ENCODE results near the gene RPS26.
"Not testable (repeated sequence)": the region's sequence is repeated elsewhere in the genome, so short reads cannot be mapped to it uniquely, and the experiment has no call there.

RPS26 gene

GRCh38 chr12:55997535-55997859 lies 44.2 kb upstream of the RPS26 start:
- H3K4me3 Mint-ChIP-seq = peak overlapping the region; percentile 93 to 99 (median 98)
- H3K9me3 Mint-ChIP-seq = no peaks in the 10 kb centered on the region
- no peaks in the 10 kb centered on the region for H3K27me3 Mint-ChIP-seq (ENCODE audit: low read depth)
- H3K27ac Mint-ChIP-seq = peak overlapping the region; percentile 81 to 98 (median 96)
- peaks cover 4% of the 10 kb centered on the region for H3K4me1 Mint-ChIP-seq
- peaks cover 37% of the 10 kb centered on the region for H3K36me3 Mint-ChIP-seq (ENCODE audit: low read depth)
- TF ChIP-seq, protein P1, sequence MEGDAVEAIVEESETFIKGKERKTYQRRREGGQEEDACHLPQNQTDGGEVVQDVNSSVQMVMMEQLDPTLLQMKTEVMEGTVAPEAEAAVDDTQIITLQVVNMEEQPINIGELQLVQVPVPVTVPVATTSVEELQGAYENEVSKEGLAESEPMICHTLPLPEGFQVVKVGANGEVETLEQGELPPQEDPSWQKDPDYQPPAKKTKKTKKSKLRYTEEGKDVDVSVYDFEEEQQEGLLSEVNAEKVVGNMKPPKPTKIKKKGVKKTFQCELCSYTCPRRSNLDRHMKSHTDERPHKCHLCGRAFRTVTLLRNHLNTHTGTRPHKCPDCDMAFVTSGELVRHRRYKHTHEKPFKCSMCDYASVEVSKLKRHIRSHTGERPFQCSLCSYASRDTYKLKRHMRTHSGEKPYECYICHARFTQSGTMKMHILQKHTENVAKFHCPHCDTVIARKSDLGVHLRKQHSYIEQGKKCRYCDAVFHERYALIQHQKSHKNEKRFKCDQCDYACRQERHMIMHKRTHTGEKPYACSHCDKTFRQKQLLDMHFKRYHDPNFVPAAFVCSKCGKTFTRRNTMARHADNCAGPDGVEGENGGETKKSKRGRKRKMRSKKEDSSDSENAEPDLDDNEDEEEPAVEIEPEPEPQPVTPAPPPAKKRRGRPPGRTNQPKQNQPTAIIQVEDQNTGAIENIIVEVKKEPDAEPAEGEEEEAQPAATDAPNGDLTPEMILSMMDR (IDR thresholded peaks at IDR 0.05; ENCODE audit: unreplicated experiment in 3 of 3) = no peak

DNA sequence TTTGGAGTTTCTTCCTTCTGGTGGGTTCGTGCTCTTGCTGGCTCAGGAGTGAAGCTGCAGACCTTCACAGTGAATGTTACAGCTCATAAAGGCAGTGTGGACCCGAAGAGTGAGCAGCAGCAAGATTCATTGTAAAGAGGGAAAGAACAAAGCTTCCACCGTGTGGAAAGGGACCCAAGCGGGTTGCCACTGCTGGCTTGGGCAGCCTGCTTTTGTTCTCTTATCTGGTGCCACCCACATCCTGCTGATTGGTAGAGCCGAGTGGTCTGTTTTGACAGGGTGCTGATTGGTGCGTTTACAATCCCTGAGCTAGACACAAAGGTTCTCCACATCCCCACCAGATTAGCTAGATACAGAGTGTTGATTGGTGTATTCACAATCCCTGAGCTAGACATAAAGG lies 42.2 kb upstream of the RPS26 start:
- H3K4me1 Mint-ChIP-seq; H3K27me3 Mint-ChIP-seq (ENCODE audit: low read depth); H3K9me3 Mint-ChIP-seq: not testable (repeated sequence)
- Mint-ChIP-seq H3K27ac (peak overlapping the region in 1 of 3 experiments; percentile 41), H3K36me3 (ENCODE audit: low read depth) (peaks cover 39% of the 10 kb centered on the region), H3K4me3 (peak overlapping the region; percentile 56 to 78 (median 78))

DNA sequence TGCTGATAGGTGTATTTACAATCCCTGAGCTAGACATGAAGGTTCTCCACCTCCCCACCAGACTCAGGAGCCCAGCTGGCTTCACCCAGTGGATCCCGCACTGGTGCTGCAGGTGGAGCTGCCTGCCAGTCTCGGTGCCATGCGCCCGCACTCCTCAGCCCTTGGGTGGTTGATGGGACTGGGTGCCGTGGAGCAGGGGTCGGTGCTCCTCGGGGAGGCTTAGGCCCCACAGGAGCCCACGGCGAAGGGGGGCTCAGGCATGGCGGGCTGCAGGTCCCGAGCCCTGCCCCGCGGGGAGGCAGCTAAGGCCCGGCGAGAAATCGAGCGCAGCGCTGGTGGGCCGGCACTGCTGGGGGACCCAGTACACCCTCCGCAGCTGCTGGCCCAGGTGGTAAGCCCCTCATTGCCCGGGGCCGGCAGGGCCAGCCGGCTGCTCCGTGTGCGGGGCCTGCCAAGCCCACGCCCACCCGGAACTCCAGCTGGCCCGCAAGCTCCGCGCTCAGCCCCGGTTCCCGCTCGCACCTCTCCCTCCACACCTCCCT lies 41.6 kb upstream of the RPS26 start:
- H3K4me3 Mint-ChIP-seq; H3K27me3 Mint-ChIP-seq (ENCODE audit: low read depth); H3K9me3 Mint-ChIP-seq; H3K27ac Mint-ChIP-seq; H3K4me1 Mint-ChIP-seq: not testable (repeated sequence)
- H3K36me3 Mint-ChIP-seq (ENCODE audit: low read depth) = peaks cover 45% of the 10 kb centered on the region

DNA sequence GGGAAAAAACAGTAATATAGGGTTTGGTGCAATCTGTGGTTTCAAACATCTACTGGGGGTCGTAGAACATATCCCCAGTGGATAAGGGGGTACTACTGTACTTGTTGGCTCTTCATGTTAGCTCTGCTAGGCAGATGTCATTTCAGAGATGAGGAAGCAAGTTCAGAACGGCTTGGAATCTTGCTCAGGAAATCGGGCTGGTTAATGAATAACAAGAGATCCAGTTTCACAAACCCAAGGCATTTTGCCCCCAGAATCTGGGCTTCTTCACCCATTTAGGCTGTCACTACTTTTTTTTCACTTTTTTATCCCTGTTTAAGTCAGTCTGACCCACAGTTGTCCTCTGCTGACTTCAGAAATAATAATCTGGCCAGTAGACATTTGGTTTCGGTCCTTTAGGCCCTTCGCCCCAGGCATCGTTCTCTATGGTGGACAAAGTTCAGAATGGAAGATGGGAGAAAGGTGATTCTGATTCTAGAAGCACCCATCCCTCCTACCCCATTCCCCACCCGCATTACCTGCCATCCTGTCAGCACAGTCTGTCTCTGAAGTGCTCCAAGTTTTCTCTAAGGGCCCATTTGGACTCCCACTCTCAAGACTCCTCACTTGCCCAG lies 40.1 kb upstream of the RPS26 start:
- Mint-ChIP-seq H3K9me3 (no peaks in the 10 kb centered on the region), H3K4me1 (peaks cover 4% of the 10 kb centered on the region), H3K27me3 (ENCODE audit: low read depth) (no peaks in the 10 kb centered on the region), H3K4me3 (peak overlapping the region in 2 of 3 experiments; percentile 8 to 45), H3K27ac (peak overlapping the region; percentile 80 to 90 (median 83)), H3K36me3 (ENCODE audit: low read depth) (peaks cover 44% of the 10 kb centered on the region)
- TF ChIP-seq, protein P1 (IDR thresholded peaks at IDR 0.05; ENCODE audit: unreplicated experiment in 3 of 3) = no peak

DNA sequence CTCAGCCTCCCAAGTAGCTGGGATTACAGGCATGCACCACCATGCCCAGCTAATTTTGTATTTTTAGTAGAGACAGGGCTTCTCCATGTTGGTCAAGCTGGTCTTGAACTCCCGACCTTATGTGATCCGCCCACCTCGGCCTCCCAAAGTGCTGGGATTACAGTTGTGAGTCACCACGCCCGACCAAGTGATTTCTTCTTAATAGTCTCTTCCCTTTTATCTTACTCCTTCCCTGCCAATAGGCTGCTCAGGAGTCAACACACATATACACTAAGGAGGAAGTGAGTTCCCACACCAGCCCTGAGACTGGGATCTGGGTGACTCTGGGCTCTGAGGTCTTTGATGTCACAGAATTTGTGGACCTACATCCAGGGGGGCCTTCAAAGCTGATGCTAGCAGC lies 38.3 kb upstream of the RPS26 start:
- Mint-ChIP-seq H3K4me1 (peaks cover 11% of the 10 kb centered on the region), H3K4me3 (peak overlapping the region in 1 of 3 experiments; percentile 5), H3K36me3 (ENCODE audit: low read depth) (peaks cover 44% of the 10 kb centered on the region)
- H3K9me3 Mint-ChIP-seq; H3K27ac Mint-ChIP-seq; H3K27me3 Mint-ChIP-seq (ENCODE audit: low read depth): not testable (repeated sequence)

DNA sequence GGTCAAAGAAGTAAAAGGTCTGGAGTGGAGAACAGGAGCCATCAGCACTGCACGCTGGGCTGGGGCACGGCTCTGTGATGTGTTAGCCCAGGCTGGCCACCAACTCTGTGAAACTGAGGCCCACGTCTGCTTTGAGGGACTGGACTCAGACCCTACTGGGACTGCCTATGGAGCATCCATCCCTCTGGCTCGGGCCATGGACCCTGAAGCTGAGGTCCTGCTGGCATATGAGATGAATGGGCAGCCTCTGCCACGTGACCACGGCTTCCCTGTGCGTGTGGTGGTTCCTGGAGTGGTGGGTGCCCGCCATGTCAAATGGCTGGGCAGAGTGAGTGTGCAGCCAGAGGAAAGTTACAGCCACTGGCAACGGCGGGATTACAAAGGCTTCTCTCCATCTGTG lies 37.5 kb upstream of the RPS26 start:
- Mint-ChIP-seq H3K27me3 (ENCODE audit: low read depth) (no peaks in the 10 kb centered on the region), H3K4me3 (peak overlapping the region; percentile 24 to 42 (median 26)), H3K36me3 (ENCODE audit: low read depth) (peaks cover 41% of the 10 kb centered on the region), H3K9me3 (no peaks in the 10 kb centered on the region), H3K27ac (no peak overlapping the region), H3K4me1 (peaks cover 16% of the 10 kb centered on the region)
- TF ChIP-seq, protein P1 (IDR thresholded peaks at IDR 0.05; ENCODE audit: unreplicated experiment in 3 of 3) = no peak

DNA sequence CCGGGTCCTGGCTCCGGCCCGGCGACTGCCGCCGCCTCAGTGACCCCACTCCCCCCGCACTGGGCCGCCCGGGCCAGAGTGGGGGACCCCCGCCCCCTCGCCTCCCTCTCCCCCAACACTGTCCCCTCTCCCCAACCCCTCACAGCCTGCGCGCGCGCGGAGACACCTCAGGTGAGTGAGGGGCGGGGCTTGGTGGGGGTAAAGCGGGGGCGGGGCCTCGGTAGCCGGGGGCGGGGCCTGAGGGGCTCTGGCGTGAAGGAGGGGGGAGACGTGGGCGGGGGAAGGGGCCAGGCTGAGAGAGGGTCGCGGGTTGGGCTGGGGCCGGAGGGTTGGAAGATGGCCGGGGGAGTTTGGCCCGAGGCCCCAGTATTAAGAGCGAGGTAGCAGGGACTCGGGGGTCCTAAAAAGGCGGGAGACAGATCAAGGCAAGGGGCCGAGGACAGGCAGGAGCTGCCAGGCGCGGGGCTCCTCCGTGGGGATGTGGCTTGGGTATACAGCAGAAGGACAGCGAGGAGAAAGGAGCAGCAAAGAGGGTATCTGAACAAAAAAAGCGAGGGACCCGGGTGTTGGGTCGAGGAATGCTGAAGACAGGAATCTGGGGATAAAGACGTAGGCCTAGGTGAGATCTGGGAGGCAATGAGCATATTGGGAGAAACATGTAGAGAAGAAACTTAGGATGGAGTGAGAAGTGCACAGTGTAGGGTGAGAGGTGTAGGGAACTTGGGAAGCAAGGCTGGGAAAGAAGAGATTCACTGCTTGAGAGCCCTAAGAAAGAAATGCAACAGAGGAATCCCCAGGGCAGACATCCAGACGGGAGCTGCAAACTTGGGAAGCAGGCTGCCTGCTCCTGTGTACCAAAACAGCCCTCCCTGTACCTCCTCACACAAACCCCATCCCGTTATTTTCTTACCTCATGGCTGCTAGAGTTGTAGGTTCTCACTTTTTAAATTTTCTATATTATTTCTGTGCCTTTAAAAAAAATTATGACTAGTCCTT lies 33.9 kb upstream of the RPS26 start:
- peak overlapping the region; percentile 88 to 93 (median 90) for H3K4me3 Mint-ChIP-seq
- no peaks in the 10 kb centered on the region for H3K9me3 Mint-ChIP-seq
- H3K36me3 Mint-ChIP-seq (ENCODE audit: low read depth) = peaks cover 22% of the 10 kb centered on the region
- H3K27ac Mint-ChIP-seq = peak overlapping the region; percentile 98 to 99 (median 99)
- peaks cover 43% of the 10 kb centered on the region for H3K4me1 Mint-ChIP-seq
- H3K27me3 Mint-ChIP-seq (ENCODE audit: low read depth) = no peaks in the 10 kb centered on the region
- TF ChIP-seq, protein P1 (IDR thresholded peaks at IDR 0.05; ENCODE audit: unreplicated experiment in 3 of 3) = no peak

Data from nephron (organoid).